Testis (tissue), 2 donors: ENCODE measurements around the gene CEP89.

ENCODE experiments used
- CTCF ChIP-seq, 3 experiments: fragments of 450-650 bp in 2 of 3; fragments of 200-600 bp in 1 of 3; sonication (generic) in 1 of 3; IDR thresholded peaks; one replicate each; pipeline ENCODE4 v1.5.1; 2016 to 2019; ENCODE audit warnings: antibody characterized with exemption in 3 of 3, mild to moderate bottlenecking in 2 of 3, moderate library complexity in 1 of 3
- POLR2A ChIP-seq: fragments of 450-650 bp; IDR thresholded peaks from one replicate; pipeline ENCODE4 v1.6.1; 2017; ENCODE audit warnings: antibody characterized with exemption, mild to moderate bottlenecking, moderate library complexity

DNA sequence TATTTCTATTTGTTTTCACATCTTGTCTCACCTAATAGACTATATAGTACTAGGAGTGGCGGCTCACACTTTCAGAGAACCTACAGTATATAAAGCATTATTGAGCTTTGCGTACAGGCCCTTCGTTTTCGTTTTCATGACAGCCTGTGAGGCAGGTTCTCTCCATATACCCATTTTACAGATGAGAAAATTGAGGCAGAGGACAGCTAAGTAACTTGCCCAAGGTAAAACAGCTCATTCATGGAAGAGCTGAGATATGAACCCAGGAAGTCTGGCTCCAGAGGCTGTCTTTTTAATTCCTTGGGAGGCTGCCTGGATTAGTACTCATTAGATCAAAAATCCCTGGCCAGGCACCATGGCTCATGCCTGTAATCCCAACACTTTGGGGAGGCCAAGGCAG lies 29.2 kb upstream of the CEP89 start:
- TF ChIP-seq CTCF (IDR thresholded peaks at IDR 0.05), result no peak
- no peak for TF ChIP-seq POLR2A
